Measurements from ENCODE around the gene SHISA8.

The SHISA8 gene

GRCh38 chr22:41885116-41885515 is 29.8 kb downstream of the SHISA8 start:
- H4K20me1 ChIP-seq (ENCODE audit: insufficient read depth, low read length, poor library complexity, severe bottlenecking), result no peaks in the 10 kb centered on the region
- H3K9ac ChIP-seq (ENCODE audit: low read depth, low read length, poor library complexity, severe bottlenecking), result no peak overlapping the region
- H3K9me3 ChIP-seq (ENCODE audit: insufficient read depth, low read depth, low read length), result no peaks in the 10 kb centered on the region
- H3K36me3 ChIP-seq (ENCODE audit: insufficient read depth, low read length), result peaks cover 95% of the 10 kb centered on the region
- H3K27me3 ChIP-seq (ENCODE audit: insufficient read depth, low read length, poor library complexity, severe bottlenecking), result no peaks in the 10 kb centered on the region
- no peaks in the 10 kb centered on the region for H3K79me2 ChIP-seq (ENCODE audit: insufficient read depth, low read length)
- H3F3A ChIP-seq (ENCODE audit: low read depth), result no peaks in the 10 kb centered on the region
- H2AFZ ChIP-seq (ENCODE audit: low read length), result no peak overlapping the region
- no peaks in the 10 kb centered on the region for H3K9me2 ChIP-seq (replicated peaks; ENCODE audit: low read depth, low read length)
- no peak overlapping the region for H3K4me3 ChIP-seq (ENCODE audit: low read length, poor library complexity, severe bottlenecking)
- no peak overlapping the region for H3K4me2 ChIP-seq (ENCODE audit: low read depth, low read length, poor library complexity, severe bottlenecking)
- TF ChIP-seq CTCF (conservative IDR thresholded peaks at IDR 0.05; ENCODE audit: low read length) (no peak), EZH2phosphoT487 (IDR thresholded peaks at IDR 0.05; ENCODE audit: borderline replicate concordance) (no peak)
- H3K4me1 ChIP-seq (ENCODE audit: insufficient read depth, low read length, poor library complexity, severe bottlenecking), result no peaks in the 10 kb centered on the region

- H3K27me3 ChIP-seq (ENCODE audit: insufficient read depth, low read length, poor library complexity, severe bottlenecking), result no peaks in the 10 kb centered on the region
- no peak overlapping the region for H3K4me3 ChIP-seq (ENCODE audit: low read length, poor library complexity, severe bottlenecking)
- no peaks in the 10 kb centered on the region for H4K20me1 ChIP-seq (ENCODE audit: insufficient read depth, low read length, poor library complexity, severe bottlenecking)
- H3K36me3 ChIP-seq (ENCODE audit: insufficient read depth, low read length), result peaks cover 96% of the 10 kb centered on the region
- no peaks in the 10 kb centered on the region for H3K79me2 ChIP-seq (ENCODE audit: insufficient read depth, low read length)
- no peaks in the 10 kb centered on the region for H3F3A ChIP-seq (ENCODE audit: low read depth)
- H3K9me3 ChIP-seq (ENCODE audit: insufficient read depth, low read depth, low read length), result no peaks in the 10 kb centered on the region
- H3K4me1 ChIP-seq (ENCODE audit: insufficient read depth, low read length, poor library complexity, severe bottlenecking), result no peaks in the 10 kb centered on the region
- no peaks in the 10 kb centered on the region for H3K9me2 ChIP-seq (replicated peaks; ENCODE audit: low read depth, low read length)
- no peak overlapping the region for H3K4me2 ChIP-seq (ENCODE audit: low read depth, low read length, poor library complexity, severe bottlenecking)
- no peak overlapping the region for H3K9ac ChIP-seq (ENCODE audit: low read depth, low read length, poor library complexity, severe bottlenecking)
- TF ChIP-seq EZH2phosphoT487 (IDR thresholded peaks at IDR 0.05; ENCODE audit: borderline replicate concordance) (no peak), CTCF (conservative IDR thresholded peaks at IDR 0.05; ENCODE audit: low read length) (no peak)
- no peak overlapping the region for H2AFZ ChIP-seq (ENCODE audit: low read length)
Measured at GRCh38 chr22:41883400-41883799, 31.5 kb downstream of the SHISA8 start.

- Histone ChIP-seq H3K4me3 (ENCODE audit: low read length, poor library complexity, severe bottlenecking) (no peak overlapping the region), H3K9ac (ENCODE audit: low read depth, low read length, poor library complexity, severe bottlenecking) (no peak overlapping the region), H3K36me3 (ENCODE audit: insufficient read depth, low read length) (peaks cover 98% of the 10 kb centered on the region), H2AFZ (ENCODE audit: low read length) (no peak overlapping the region), H3K4me2 (ENCODE audit: low read depth, low read length, poor library complexity, severe bottlenecking) (no peak overlapping the region), H3K9me2 (replicated peaks; ENCODE audit: low read depth, low read length) (no peaks in the 10 kb centered on the region), H4K20me1 (ENCODE audit: insufficient read depth, low read length, poor library complexity, severe bottlenecking) (peaks cover 3% of the 10 kb centered on the region), H3K9me3 (ENCODE audit: insufficient read depth, low read depth, low read length) (no peaks in the 10 kb centered on the region), H3K4me1 (ENCODE audit: insufficient read depth, low read length, poor library complexity, severe bottlenecking) (no peaks in the 10 kb centered on the region), H3K27me3 (ENCODE audit: insufficient read depth, low read length, poor library complexity, severe bottlenecking) (no peaks in the 10 kb centered on the region), H3F3A (ENCODE audit: low read depth) (no peaks in the 10 kb centered on the region), H3K79me2 (ENCODE audit: insufficient read depth, low read length) (no peaks in the 10 kb centered on the region)
- no peak for TF ChIP-seq CTCF (conservative IDR thresholded peaks at IDR 0.05; ENCODE audit: low read length)
- TF ChIP-seq EZH2phosphoT487 (IDR thresholded peaks at IDR 0.05; ENCODE audit: borderline replicate concordance), result no peak
Measured at GRCh38 chr22:41880653-41881052, 34.2 kb downstream of the SHISA8 start.
